ENCODE results near the gene SNAP25.
A peak's percentile ranks its signal among the peaks of the same experiment; 100 is the strongest.

Gene SNAP25

GRCh38 chr20:10319855-10320254 is 101.2 kb downstream of the SNAP25 start:
- DNase-seq = peak; percentile 31 to 94 (median 72)
- intact Hi-C loops (cut with DNase I) = no loop called here

- DNase-seq = no peak
- intact Hi-C loops (cut with DNase I) = no loop called here
Observed at GRCh38 chr20:10321138-10321717, 102.6 kb downstream of the SNAP25 start.

- intact Hi-C loops (cut with DNase I) = no loop called here
- peak in 16 of 42 donors; percentile 24 to 75 (median 45) for DNase-seq
Observed at GRCh38 chr20:10322073-10323012, 103.7 kb downstream of the SNAP25 start.

- intact Hi-C loops (cut with DNase I) = no loop called here
- DNase-seq = no peak
Observed at GRCh38 chr20:10323729-10324128, 105.1 kb downstream of the SNAP25 start.

- intact Hi-C loops (cut with DNase I) = no loop called here
- no peak for DNase-seq
Observed at GRCh38 chr20:10324198-10324847, 105.7 kb downstream of the SNAP25 start.

- no peak for DNase-seq
- intact Hi-C loops (cut with DNase I) = no loop called here
Observed at GRCh38 chr20:10328897-10329255, 110.2 kb downstream of the SNAP25 start.

GRCh38 chr20:10329387-10330005 is 110.9 kb downstream of the SNAP25 start:
- intact Hi-C loops (cut with DNase I) = no loop called here
- DNase-seq = no peak

- intact Hi-C loops (cut with DNase I) = no loop called here
- no peak for DNase-seq
Observed at GRCh38 chr20:10330071-10330470, 111.4 kb downstream of the SNAP25 start.

GRCh38 chr20:10332656-10333415 is 114.2 kb downstream of the SNAP25 start:
- intact Hi-C loops (cut with DNase I) = no loop called here
- DNase-seq = peak in 15 of 42 donors; percentile 15 to 78 (median 50)

GRCh38 chr20:10336959-10337729 is 118.5 kb downstream of the SNAP25 start:
- intact Hi-C loops (cut with DNase I) = no loop called here
- DNase-seq = no peak

GRCh38 chr20:10338426-10339180 is 120.0 kb downstream of the SNAP25 start:
- no peak for DNase-seq
- intact Hi-C loops (cut with DNase I) = no loop called here

- intact Hi-C loops (cut with DNase I) = no loop called here
- no peak for DNase-seq
Observed at GRCh38 chr20:10339609-10340008, 121.0 kb downstream of the SNAP25 start.

GRCh38 chr20:10342152-10342551 is 123.5 kb downstream of the SNAP25 start:
- intact Hi-C loops (cut with DNase I) = no loop called here
- DNase-seq = no peak

- intact Hi-C loops (cut with DNase I) = no loop called here
Observed at GRCh38 chr20:10344953-10345352, 126.3 kb downstream of the SNAP25 start.

GRCh38 chr20:10347086-10347880 is 128.7 kb downstream of the SNAP25 start:
- DNase-seq = no peak
- intact Hi-C loops (cut with DNase I) = no loop called here

More at GRCh38 chr20:10344953-10345352, 126.3 kb downstream of the SNAP25 start:
- DNase-seq = no peak

GRCh38 chr20:10349118-10349517 is 130.5 kb downstream of the SNAP25 start:
- no peak for DNase-seq
- intact Hi-C loops (cut with DNase I) = no loop called here
